HepG2 (cell line): Measurements from ENCODE around the gene MMD2. TPM values are rescaled to one million over a fixed set of nuclear protein-coding genes. Genes with fewer than 3 reads are reported as not detected.

ENCODE experiments used
- ATAC-seq: fragments of 200-7000 bp; cut with Tn5 transposase; 3 replicates; pipeline ENCODE4 v1.9.1; 2020; ENCODE audit warnings: mild to moderate bottlenecking, moderate library complexity
- BruUV-seq: library from RNA; stranded (reverse); fragments of 400-500 nt; replicated peaks from 2 replicates; lab custom pipeline; 2021; lab: Mats Ljungman, UMichigan
- CTCF ChIA-PET: fragments of 300-600 bp; formaldehyde crosslinking; extraction: SDS; loops from one replicate; lab custom pipeline; 2021; ENCODE audit warnings: low total read pairs, inconsistent platforms, low intra/inter-chr PET ratio; lab: Yijun Ruan, JAX
- POLR2A ChIA-PET: fragments of 350-600 bp; sonication (Branson Sonifier 250); formaldehyde crosslinking; loops from one replicate; lab custom pipeline; 2020; ENCODE audit warnings: antibody characterized with exemption, inconsistent platforms; lab: Yijun Ruan, JAX
- DNase-seq: peaks from one replicate; pipeline ENCODE4 v3.0.0-alpha.2; 2015; ENCODE audit warnings: low spot score
- FAIRE-seq: peaks from 3 replicates; lab custom pipeline; 2011; peaks lifted over from hg19 to GRCh38; lab: Jason Lieb, UNC
- H2AFZ ChIP-seq: one replicate; pipeline ENCODE4 v1.6.1; 2011; ENCODE audit warnings: low read length, inconsistent platforms
- H3K27ac ChIP-seq: fragments of 300-600 bp; 3 replicates; pipeline ENCODE4 v1.8.0; 2011; ENCODE audit warnings: mixed run types, mild to moderate bottlenecking, mixed read lengths, low read length, inconsistent platforms; ENCODE audit not compliant: insufficient read depth; ENCODE audit errors: extremely low read length
- H3K27me3 ChIP-seq, 2 experiments: fragments of 200-600 bp in 1 of 2; 2 replicates in 1 of 2; 3 replicates in 1 of 2; pipeline versions ENCODE4 v1.6.0 to v1.8.0; 2011; ENCODE audit warnings: low read length in 2 of 2, mild to moderate bottlenecking in 2 of 2, moderate library complexity in 2 of 2, inconsistent platforms in 1 of 2; ENCODE audit not compliant: insufficient read depth in 2 of 2, control insufficient read depth in 1 of 2
- H3K36me3 ChIP-seq, 2 experiments: fragments of 200-600 bp in 1 of 2; replicated peaks in 1 of 2; 2 replicates in 1 of 2; 3 replicates in 1 of 2; pipeline versions ENCODE4 v1.5.1 to v1.8.0; 2011; ENCODE audit warnings: low read length in 2 of 2, inconsistent platforms in 1 of 2; ENCODE audit not compliant: insufficient read depth in 2 of 2, control insufficient read depth in 1 of 2
- H3K4me1 ChIP-seq: 2 replicates; pipeline ENCODE4 v1.5.1; 2012; ENCODE audit warnings: low read length, inconsistent platforms; ENCODE audit not compliant: insufficient read depth
- H3K4me2 ChIP-seq: 2 replicates; pipeline ENCODE4 v1.6.0; 2011; ENCODE audit warnings: low read depth, low read length, inconsistent platforms
- H3K4me3 ChIP-seq, 3 experiments: fragments of 200-600 bp in 1 of 3; sonication (generic), shearing (Covaris generic) in 1 of 3; replicated peaks in 1 of 3; 2 replicates each; pipeline ENCODE4 v1.5.1; 2011 to 2016; ENCODE audit warnings: low read length in 3 of 3, inconsistent platforms in 2 of 3, low read depth in 2 of 3, mild to moderate bottlenecking in 2 of 3, control low read depth in 1 of 3, mixed read lengths in 1 of 3; ENCODE audit not compliant: insufficient read depth in 1 of 3
- H3K79me2 ChIP-seq: one replicate; pipeline ENCODE4 v1.6.1; 2011; ENCODE audit warnings: low read length, inconsistent platforms; ENCODE audit not compliant: insufficient read depth
- H3K9ac ChIP-seq: 2 replicates; pipeline ENCODE4 v1.6.0; 2011; ENCODE audit warnings: mild to moderate bottlenecking, low read depth, low read length, inconsistent platforms; ENCODE audit not compliant: insufficient read depth
- H3K9me3 ChIP-seq: 2 replicates; pipeline ENCODE4 v1.5.1; 2012; ENCODE audit warnings: mild to moderate bottlenecking, low read length
- H4K20me1 ChIP-seq: 2 replicates; pipeline ENCODE4 v1.6.0; 2011; ENCODE audit warnings: inconsistent platforms, mild to moderate bottlenecking, low read length, moderate library complexity; ENCODE audit not compliant: insufficient read depth
- ATM ChIP-seq: fragments of 450-650 bp; IDR thresholded peaks from 2 replicates; pipeline ENCODE4 v1.7.1; 2017; ENCODE audit warnings: mild to moderate bottlenecking, borderline replicate concordance
- GABPA ChIP-seq, 2 experiments: IDR thresholded peaks; 2 replicates each; pipeline ENCODE4 v1.6.1; 2011 to 2016; ENCODE audit warnings: low read depth in 2 of 2, low read length in 1 of 2, missing biosample characterization in 1 of 2, missing genetic modification characterization in 1 of 2
- GATAD1 ChIP-seq: IDR thresholded peaks from 2 replicates; pipeline ENCODE4 v1.6.1; 2016; ENCODE audit warnings: missing genetic modification reagents, missing compliant biosample characterization
- MLLT10 ChIP-seq: sonication (generic); formaldehyde crosslinking; IDR thresholded peaks from 2 replicates; pipeline ENCODE4 v1.4.0; 2020; ENCODE audit warnings: missing genetic modification reagents
- NR1H2 ChIP-seq: sonication (generic); formaldehyde crosslinking; IDR thresholded peaks from 2 replicates; pipeline ENCODE4 v1.8.1; 2022; ENCODE audit warnings: low read depth, missing genetic modification reagents, borderline replicate concordance
- PCBP1 ChIP-seq: fragments of 200-400 bp; formaldehyde crosslinking; IDR thresholded peaks from 2 replicates; pipeline ENCODE4 v1.6.1; 2017; ENCODE audit warnings: mild to moderate bottlenecking, low read depth, low read length, borderline replicate concordance
- RCOR2 ChIP-seq: IDR thresholded peaks from 2 replicates; pipeline ENCODE4 v1.6.1; 2016; ENCODE audit warnings: missing biosample characterization, missing genetic modification reagents
- SMARCC2 ChIP-seq: fragments of 450-650 bp; IDR thresholded peaks from 2 replicates; pipeline ENCODE4 v1.6.1; 2017; ENCODE audit warnings: antibody characterized with exemption, mild to moderate bottlenecking
- YY1 ChIP-seq: IDR thresholded peaks from 2 replicates; pipeline ENCODE4 v1.6.1; 2011; ENCODE audit warnings: low read length, low read depth, moderate library complexity, mild to moderate bottlenecking; ENCODE audit not compliant: insufficient read depth, insufficient replicate concordance
- ZFY ChIP-seq: sonication (generic); formaldehyde crosslinking; IDR thresholded peaks from 2 replicates; pipeline ENCODE4 v1.4.0; 2020; ENCODE audit warnings: missing genetic modification reagents
- ZKSCAN8 ChIP-seq: IDR thresholded peaks from 2 replicates; pipeline ENCODE4 v1.6.1; 2016; ENCODE audit warnings: borderline replicate concordance, missing genetic modification reagents, missing compliant biosample characterization
- ZNF205 ChIP-seq: IDR thresholded peaks from 2 replicates; pipeline ENCODE4 v1.6.1; 2018; ENCODE audit warnings: missing biosample characterization, missing genetic modification reagents
- WGBS: methylation state at CpG from one replicate; pipeline ENCODE4 v1.1.6; 2017; ENCODE audit warnings: low lambda C conversion rate; 5-methylcytosine and 5-hydroxymethylcytosine counted together
- in situ Hi-C: cut with HindIII; loops from 2 replicates; pipeline ENCODE4 v1.10.0; 2017; ENCODE audit warnings: low pct_unique_long_range_greater_than_20kb; ENCODE audit not compliant: extremely low pct_ligation_motif_present
- intact Hi-C: fragments of 100-400 bp; cut with micrococcal nuclease; formaldehyde crosslinking; loops from one replicate; pipeline ENCODE4 v1.10.0; 2022; ENCODE audit not compliant: unreplicated experiment
- polyA plus RNA-seq, 8 experiments: library from polyadenylated mRNA; depleted of rRNA in 3 of 8; stranded (reverse) in 7 of 8; unstranded in 1 of 8; fragments of >200 nt; fragmentation: Illumina TruSeq in 4 of 8; extraction: Trizol in 4 of 8; gene quantifications; 2 replicates each; pipeline versions ENCODE4 v1.2.1 to v1.2.3, GENCODE V29; 2011 to 2016; ENCODE audit warnings: low read depth in 4 of 8, missing spikeins in 1 of 8, mixed read lengths in 1 of 8; ENCODE audit not compliant: insufficient read depth in 1 of 8
- total RNA-seq, 5 experiments: library from RNA; depleted of rRNA; stranded (reverse); fragments of >200 nt; fragmentation: Illumina TruSeq; extraction: Trizol; gene quantifications; 2 replicates each; pipeline ENCODE4 v1.2.3, GENCODE V29; 2016; ENCODE audit warnings: low read depth in 1 of 5
- TF ChIP-seq, protein P1 (sequence below): IDR thresholded peaks from 2 replicates; pipeline ENCODE4 v1.6.1; 2016; ENCODE audit warnings: missing genetic modification reagents, missing compliant biosample characterization
- TF ChIP-seq, protein P2 (sequence below): sonication (generic); formaldehyde crosslinking; IDR thresholded peaks from 2 replicates; pipeline ENCODE4 v1.9.0; 2022; ENCODE audit warnings: missing genetic modification reagents, mild to moderate bottlenecking, borderline replicate concordance
- TF ChIP-seq, protein P3 (sequence below): IDR thresholded peaks from 2 replicates; pipeline ENCODE4 v1.6.1; 2016; ENCODE audit warnings: low read depth, missing genetic modification reagents, missing compliant biosample characterization
- TF ChIP-seq, protein P4 (sequence below): sonication (generic); formaldehyde crosslinking; IDR thresholded peaks from 2 replicates; pipeline ENCODE4 v1.5.0; 2020; ENCODE audit warnings: missing genetic modification reagents

MMD2 gene
- total and polyA plus RNA-seq, 2 of the 13 experiments (the other 11 are each of a cell fraction or from before 2014, with no cell fraction given): not detected

DNA sequence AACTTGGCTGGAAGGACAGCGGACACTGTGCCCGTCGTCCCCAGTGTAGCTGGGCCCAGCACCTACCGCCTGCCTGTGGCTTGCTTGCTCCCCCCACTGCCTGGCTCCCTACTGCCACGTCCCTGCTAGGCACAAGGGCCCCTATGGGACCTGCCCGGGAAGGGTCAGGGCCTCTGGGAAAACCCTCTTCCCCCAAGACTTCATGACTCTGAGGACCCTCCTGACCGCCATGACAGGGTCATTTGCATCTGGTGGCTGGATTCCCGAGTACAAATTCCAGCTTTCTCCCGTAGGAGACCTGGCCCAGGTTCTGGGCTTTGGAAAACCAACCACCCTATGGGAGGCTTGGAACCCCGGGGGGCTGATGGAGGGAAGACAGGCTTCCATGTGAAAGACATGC, 1.4 kb upstream of the MMD2 start:
- no peaks in the 10 kb centered on the region for H3K36me3 ChIP-seq
- H3K4me3 ChIP-seq: no peak overlapping the region
- CTCF ChIA-PET: no interaction called here
- H3K79me2 ChIP-seq: no peaks in the 10 kb centered on the region
- H3K9ac ChIP-seq: no peak overlapping the region
- BruUV-seq: no TSS peak
- WGBS: no CpG with 5 or more reads among the region's 10 CpGs
- H3K27me3 ChIP-seq: peaks cover 1 to 19% of the 10 kb centered on the region in 2 experiments; a peak in 3 of 5 replicates
- no peak overlapping the region for H3K27ac ChIP-seq
- H3K4me2 ChIP-seq: no peak overlapping the region
- in situ Hi-C loops (no loop called here), intact Hi-C loops (no loop called here)
- H4K20me1 ChIP-seq: no peaks in the 10 kb centered on the region
- DNase-seq: no peak
- no peak overlapping the region for H2AFZ ChIP-seq
- no peaks in the 10 kb centered on the region for H3K9me3 ChIP-seq
- H3K4me1 ChIP-seq: peaks cover 17% of the 10 kb centered on the region; the same call in 1 of the 2 replicates
- FAIRE-seq: no peak
- ATAC-seq: no peak; the same call in 2 of the 3 replicates
- POLR2A ChIA-PET: no interaction called here
- TF ChIP-seq SMARCC2 (no peak), PCBP1 (no peak), MLLT10 (no peak), YY1 (no peak), GATAD1 (no peak), ATM (no peak), NR1H2 (CRISPR knock-in tag) (no peak), RCOR2 (CRISPR knock-in tag) (no peak), ZFY (CRISPR knock-in tag) (no peak), ZKSCAN8 (CRISPR knock-in tag) (no peak), ZNF205 (no peak), GABPA (IDR thresholded peaks at IDR 0.05; ENCODE audit: low read depth, low read length) (no peak), GABPA (CRISPR knock-in tag; IDR thresholded peaks at IDR 0.05; ENCODE audit: low read depth) (no peak)
- TF ChIP-seq, protein P1, sequence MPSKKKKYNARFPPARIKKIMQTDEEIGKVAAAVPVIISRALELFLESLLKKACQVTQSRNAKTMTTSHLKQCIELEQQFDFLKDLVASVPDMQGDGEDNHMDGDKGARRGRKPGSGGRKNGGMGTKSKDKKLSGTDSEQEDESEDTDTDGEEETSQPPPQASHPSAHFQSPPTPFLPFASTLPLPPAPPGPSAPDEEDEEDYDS (CRISPR knock-in tag): no peak
- TF ChIP-seq, protein P2, sequence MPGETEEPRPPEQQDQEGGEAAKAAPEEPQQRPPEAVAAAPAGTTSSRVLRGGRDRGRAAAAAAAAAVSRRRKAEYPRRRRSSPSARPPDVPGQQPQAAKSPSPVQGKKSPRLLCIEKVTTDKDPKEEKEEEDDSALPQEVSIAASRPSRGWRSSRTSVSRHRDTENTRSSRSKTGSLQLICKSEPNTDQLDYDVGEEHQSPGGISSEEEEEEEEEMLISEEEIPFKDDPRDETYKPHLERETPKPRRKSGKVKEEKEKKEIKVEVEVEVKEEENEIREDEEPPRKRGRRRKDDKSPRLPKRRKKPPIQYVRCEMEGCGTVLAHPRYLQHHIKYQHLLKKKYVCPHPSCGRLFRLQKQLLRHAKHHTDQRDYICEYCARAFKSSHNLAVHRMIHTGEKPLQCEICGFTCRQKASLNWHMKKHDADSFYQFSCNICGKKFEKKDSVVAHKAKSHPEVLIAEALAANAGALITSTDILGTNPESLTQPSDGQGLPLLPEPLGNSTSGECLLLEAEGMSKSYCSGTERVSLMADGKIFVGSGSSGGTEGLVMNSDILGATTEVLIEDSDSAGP: no peak
- TF ChIP-seq, protein P3, sequence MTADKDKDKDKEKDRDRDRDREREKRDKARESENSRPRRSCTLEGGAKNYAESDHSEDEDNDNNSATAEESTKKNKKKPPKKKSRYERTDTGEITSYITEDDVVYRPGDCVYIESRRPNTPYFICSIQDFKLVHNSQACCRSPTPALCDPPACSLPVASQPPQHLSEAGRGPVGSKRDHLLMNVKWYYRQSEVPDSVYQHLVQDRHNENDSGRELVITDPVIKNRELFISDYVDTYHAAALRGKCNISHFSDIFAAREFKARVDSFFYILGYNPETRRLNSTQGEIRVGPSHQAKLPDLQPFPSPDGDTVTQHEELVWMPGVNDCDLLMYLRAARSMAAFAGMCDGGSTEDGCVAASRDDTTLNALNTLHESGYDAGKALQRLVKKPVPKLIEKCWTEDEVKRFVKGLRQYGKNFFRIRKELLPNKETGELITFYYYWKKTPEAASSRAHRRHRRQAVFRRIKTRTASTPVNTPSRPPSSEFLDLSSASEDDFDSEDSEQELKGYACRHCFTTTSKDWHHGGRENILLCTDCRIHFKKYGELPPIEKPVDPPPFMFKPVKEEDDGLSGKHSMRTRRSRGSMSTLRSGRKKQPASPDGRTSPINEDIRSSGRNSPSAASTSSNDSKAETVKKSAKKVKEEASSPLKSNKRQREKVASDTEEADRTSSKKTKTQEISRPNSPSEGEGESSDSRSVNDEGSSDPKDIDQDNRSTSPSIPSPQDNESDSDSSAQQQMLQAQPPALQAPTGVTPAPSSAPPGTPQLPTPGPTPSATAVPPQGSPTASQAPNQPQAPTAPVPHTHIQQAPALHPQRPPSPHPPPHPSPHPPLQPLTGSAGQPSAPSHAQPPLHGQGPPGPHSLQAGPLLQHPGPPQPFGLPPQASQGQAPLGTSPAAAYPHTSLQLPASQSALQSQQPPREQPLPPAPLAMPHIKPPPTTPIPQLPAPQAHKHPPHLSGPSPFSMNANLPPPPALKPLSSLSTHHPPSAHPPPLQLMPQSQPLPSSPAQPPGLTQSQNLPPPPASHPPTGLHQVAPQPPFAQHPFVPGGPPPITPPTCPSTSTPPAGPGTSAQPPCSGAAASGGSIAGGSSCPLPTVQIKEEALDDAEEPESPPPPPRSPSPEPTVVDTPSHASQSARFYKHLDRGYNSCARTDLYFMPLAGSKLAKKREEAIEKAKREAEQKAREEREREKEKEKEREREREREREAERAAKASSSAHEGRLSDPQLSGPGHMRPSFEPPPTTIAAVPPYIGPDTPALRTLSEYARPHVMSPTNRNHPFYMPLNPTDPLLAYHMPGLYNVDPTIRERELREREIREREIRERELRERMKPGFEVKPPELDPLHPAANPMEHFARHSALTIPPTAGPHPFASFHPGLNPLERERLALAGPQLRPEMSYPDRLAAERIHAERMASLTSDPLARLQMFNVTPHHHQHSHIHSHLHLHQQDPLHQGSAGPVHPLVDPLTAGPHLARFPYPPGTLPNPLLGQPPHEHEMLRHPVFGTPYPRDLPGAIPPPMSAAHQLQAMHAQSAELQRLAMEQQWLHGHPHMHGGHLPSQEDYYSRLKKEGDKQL (CRISPR knock-in tag): no peak
- TF ChIP-seq, protein P4, sequence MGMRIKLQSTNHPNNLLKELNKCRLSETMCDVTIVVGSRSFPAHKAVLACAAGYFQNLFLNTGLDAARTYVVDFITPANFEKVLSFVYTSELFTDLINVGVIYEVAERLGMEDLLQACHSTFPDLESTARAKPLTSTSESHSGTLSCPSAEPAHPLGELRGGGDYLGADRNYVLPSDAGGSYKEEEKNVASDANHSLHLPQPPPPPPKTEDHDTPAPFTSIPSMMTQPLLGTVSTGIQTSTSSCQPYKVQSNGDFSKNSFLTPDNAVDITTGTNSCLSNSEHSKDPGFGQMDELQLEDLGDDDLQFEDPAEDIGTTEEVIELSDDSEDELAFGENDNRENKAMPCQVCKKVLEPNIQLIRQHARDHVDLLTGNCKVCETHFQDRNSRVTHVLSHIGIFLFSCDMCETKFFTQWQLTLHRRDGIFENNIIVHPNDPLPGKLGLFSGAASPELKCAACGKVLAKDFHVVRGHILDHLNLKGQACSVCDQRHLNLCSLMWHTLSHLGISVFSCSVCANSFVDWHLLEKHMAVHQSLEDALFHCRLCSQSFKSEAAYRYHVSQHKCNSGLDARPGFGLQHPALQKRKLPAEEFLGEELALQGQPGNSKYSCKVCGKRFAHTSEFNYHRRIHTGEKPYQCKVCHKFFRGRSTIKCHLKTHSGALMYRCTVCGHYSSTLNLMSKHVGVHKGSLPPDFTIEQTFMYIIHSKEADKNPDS (CRISPR knock-in tag): no peak
